K562 (cell line): ENCODE results near the gene SIGLEC7. TPM values are rescaled to one million over a fixed set of nuclear protein-coding genes. Genes with fewer than 3 reads are reported as not detected.

Source experiments
- ARID1B ChIP-seq: fragments of 450-650 bp; IDR thresholded peaks from 2 replicates; pipeline ENCODE4 v1.6.1; 2016; ENCODE audit warnings: antibody characterized with exemption, mild to moderate bottlenecking, inconsistent platforms
- C11orf30 ChIP-seq: fragments of 450-650 bp; IDR thresholded peaks from 2 replicates; pipeline ENCODE4 v1.6.1; 2016; ENCODE audit warnings: low read depth, mild to moderate bottlenecking
- ELK3 ChIP-seq: fragments of 450-650 bp; formaldehyde crosslinking; IDR thresholded peaks from 2 replicates; pipeline ENCODE4 v1.4.0; 2020; ENCODE audit warnings: mild to moderate bottlenecking
- FOSL1 ChIP-seq: fragments of 200-800 bp; sonication (Bioruptor generic); conservative IDR thresholded peaks from 2 replicates; pipeline ENCODE4 v1.6.1; 2016; ENCODE audit warnings: missing genetic modification characterization, missing compliant biosample characterization
- MAZ ChIP-seq, 2 experiments: fragments of 450-650 bp in 1 of 2; sonication (generic) in 1 of 2; formaldehyde crosslinking; IDR thresholded peaks in 1 of 2; conservative IDR thresholded peaks in 1 of 2; 2 replicates each; pipeline versions ENCODE4 v1.4.0 to v1.5.0; 2020; ENCODE audit warnings: mild to moderate bottlenecking in 1 of 2, missing genetic modification reagents in 1 of 2
- MITF ChIP-seq: IDR thresholded peaks from 2 replicates; pipeline ENCODE4 v1.6.1; 2014; ENCODE audit warnings: antibody characterized with exemption
- NFE2 ChIP-seq: IDR thresholded peaks from 2 replicates; pipeline ENCODE4 v1.6.1; 2014; ENCODE audit warnings: antibody characterized with exemption, low read depth
- RBM17 ChIP-seq: fragments of 200-400 bp; formaldehyde crosslinking; IDR thresholded peaks from 2 replicates; pipeline ENCODE4 v1.6.1; 2017; ENCODE audit warnings: low read depth, mild to moderate bottlenecking, low read length, borderline replicate concordance
- REST ChIP-seq, 2 experiments: fragments of 450-650 bp; formaldehyde crosslinking in 1 of 2; IDR thresholded peaks; 2 replicates each; pipeline versions ENCODE4 v1.4.0 to v1.6.1; 2014 to 2020; ENCODE audit warnings: mild to moderate bottlenecking in 2 of 2, borderline replicate concordance in 1 of 2, low read depth in 1 of 2
- TBP ChIP-seq: optimal IDR thresholded peaks from 2 replicates; pipeline ENCODE3; 2011; ENCODE audit warnings: low read depth, low read length, improper control_type of control experiment
- ZNF184 ChIP-seq: sonication (generic); formaldehyde crosslinking; IDR thresholded peaks from 2 replicates; pipeline ENCODE4 v1.5.0; 2020; ENCODE audit warnings: missing genetic modification reagents
- polyA plus RNA-seq, 8 experiments: library from polyadenylated mRNA; depleted of rRNA in 4 of 8; stranded (reverse) in 5 of 8; unstranded in 3 of 8; fragments of >200 nt; fragmentation: Nextera tagmentation in 2 of 8; fragmentation: Illumina TruSeq in 1 of 8; extraction: Ambion mirVana in 2 of 8; extraction: Trizol in 1 of 8; gene quantifications; 2 replicates each; pipeline versions ENCODE4 v1.2.1 to v1.2.3, GENCODE V29; 2011 to 2014; ENCODE audit warnings: inconsistent platforms in 1 of 8, missing spikeins in 1 of 8
- total RNA-seq, 7 experiments: library from RNA; depleted of rRNA in 6 of 7; stranded (reverse); fragments of >200 nt in 6 of 7; fragmentation: Illumina TruSeq in 2 of 7; extraction: Trizol in 2 of 7; gene quantifications; 2 replicates each; pipeline versions ENCODE4 v1.2.1 to v1.2.3, GENCODE V29; 2011 to 2021; ENCODE audit warnings: low replicate concordance in 1 of 7
- TF ChIP-seq, protein P1 (sequence below): fragments of 450-650 bp; formaldehyde crosslinking; IDR thresholded peaks from 2 replicates; pipeline ENCODE4 v1.4.0; 2020; ENCODE audit warnings: mild to moderate bottlenecking, moderate library complexity
- TF ChIP-seq, protein P2 (sequence below): sonication (generic); formaldehyde crosslinking; IDR thresholded peaks from 2 replicates; pipeline ENCODE4 v1.8.0; 2022; ENCODE audit warnings: missing genetic modification reagents, mild to moderate bottlenecking, moderate library complexity, borderline replicate concordance

Gene SIGLEC7
- total and polyA plus RNA-seq, 9 of the 15 experiments (the other 6 are each of a cell fraction or from before 2014, with no cell fraction given): 0.10 to 0.12 TPM; not detected in 7

GRCh38 chr19:51136851-51137551, 5.1 kb upstream of the SIGLEC7 start (continued):
- TF ChIP-seq FOSL1 (tag) (peak; percentile 54; the same call in 1 of the 2 replicates), MAZ (CRISPR knock-in tag; conservative IDR thresholded peaks at IDR 0.05 in 1 of 2, IDR thresholded peaks at IDR 0.05 in 1 of 2) (0 out of 4 replicates have a peak, but pooled peaks of 1 of the 2 experiments have one; percentile 21), RBM17 (no peak), MITF (no peak), ARID1B (0 out of 2 replicates have a peak, but pooled peaks have one; percentile 16), ELK3 (no peak), REST (IDR thresholded peaks at IDR 0.05; ENCODE audit: borderline replicate concordance) (peak; percentile 15; the same call in 1 of the 2 replicates), REST (CRISPR knock-in tag; IDR thresholded peaks at IDR 0.05; ENCODE audit: low read depth) (no peak), TBP (peak; percentile 89), ZNF184 (CRISPR knock-in tag) (no peak), NFE2 (peak; percentile 53; the same call in 1 of the 2 replicates), C11orf30 (peak; percentile 38)
- TF ChIP-seq, protein P1, sequence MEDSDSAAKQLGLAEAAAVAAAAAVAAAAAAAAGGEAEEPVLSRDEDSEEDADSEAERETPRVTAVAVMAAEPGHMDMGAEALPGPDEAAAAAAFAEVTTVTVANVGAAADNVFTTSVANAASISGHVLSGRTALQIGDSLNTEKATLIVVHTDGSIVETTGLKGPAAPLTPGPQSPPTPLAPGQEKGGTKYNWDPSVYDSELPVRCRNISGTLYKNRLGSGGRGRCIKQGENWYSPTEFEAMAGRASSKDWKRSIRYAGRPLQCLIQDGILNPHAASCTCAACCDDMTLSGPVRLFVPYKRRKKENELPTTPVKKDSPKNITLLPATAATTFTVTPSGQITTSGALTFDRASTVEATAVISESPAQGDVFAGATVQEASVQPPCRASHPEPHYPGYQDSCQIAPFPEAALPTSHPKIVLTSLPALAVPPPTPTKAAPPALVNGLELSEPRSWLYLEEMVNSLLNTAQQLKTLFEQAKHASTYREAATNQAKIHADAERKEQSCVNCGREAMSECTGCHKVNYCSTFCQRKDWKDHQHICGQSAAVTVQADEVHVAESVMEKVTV: no peak
- TF ChIP-seq, protein P2, sequence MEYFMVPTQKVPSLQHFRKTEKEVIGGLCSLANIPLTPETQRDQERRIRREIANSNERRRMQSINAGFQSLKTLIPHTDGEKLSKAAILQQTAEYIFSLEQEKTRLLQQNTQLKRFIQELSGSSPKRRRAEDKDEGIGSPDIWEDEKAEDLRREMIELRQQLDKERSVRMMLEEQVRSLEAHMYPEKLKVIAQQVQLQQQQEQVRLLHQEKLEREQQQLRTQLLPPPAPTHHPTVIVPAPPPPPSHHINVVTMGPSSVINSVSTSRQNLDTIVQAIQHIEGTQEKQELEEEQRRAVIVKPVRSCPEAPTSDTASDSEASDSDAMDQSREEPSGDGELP (CRISPR knock-in tag): peak; percentile 34; the same call in 1 of the 2 replicates
